Endothelial cell of umbilical vein (primary cell): Measurements from ENCODE around the gene CEP350. TPM values are rescaled to one million over a fixed set of nuclear protein-coding genes. Genes with fewer than 3 reads are reported as not detected.

Experiments used
- BruUV-seq: library from RNA; stranded (reverse); fragments of 400-500 nt; replicated peaks from 2 replicates; lab custom pipeline; 2021; lab: Mats Ljungman, UMichigan
- CTCF ChIA-PET: fragments of 300-600, 350-600 bp; sonication (Branson Sonifier 250); formaldehyde crosslinking; loops from one replicate; lab custom pipeline; 2021; ENCODE audit warnings: antibody characterized with exemption, inconsistent platforms; lab: Charles Lee
- POLR2A ChIA-PET: fragments of 300-600, 350-600 bp; sonication (Branson Sonifier 250); formaldehyde crosslinking; loops from one replicate; lab custom pipeline; 2021; ENCODE audit warnings: antibody characterized with exemption, inconsistent platforms; lab: Charles Lee
- DNase-seq: peaks from one replicate; pipeline ENCODE4 v3.0.0-alpha.2; 2011; ENCODE audit warnings: low read depth, low spot score
- FAIRE-seq: peaks from 2 replicates; lab custom pipeline; 2011; peaks lifted over from hg19 to GRCh38; lab: Jason Lieb, UNC
- H2AFZ ChIP-seq: 2 replicates; pipeline ENCODE4 v1.6.0; 2012; ENCODE audit warnings: low read depth, low read length, control low read depth, inconsistent platforms
- H3K27ac ChIP-seq: 2 replicates; pipeline ENCODE4 v1.5.1; 2011; ENCODE audit warnings: low read depth, mild to moderate bottlenecking, control low read depth, low read length, moderate library complexity; ENCODE audit not compliant: insufficient read depth
- H3K27me3 ChIP-seq, 2 experiments: 2 replicates each; pipeline versions ENCODE4 v1.6.0 to v1.6.1; 2011; ENCODE audit warnings: low read length in 2 of 2, mixed read lengths in 1 of 2; ENCODE audit not compliant: control insufficient read depth in 2 of 2, insufficient read depth in 2 of 2
- H3K36me3 ChIP-seq, 2 experiments: 2 replicates in 1 of 2; 3 replicates in 1 of 2; pipeline ENCODE4 v1.5.1; 2011; ENCODE audit warnings: low read length in 2 of 2, mild to moderate bottlenecking in 1 of 2, moderate library complexity in 1 of 2; ENCODE audit not compliant: control insufficient read depth in 2 of 2, insufficient read depth in 2 of 2; ENCODE audit errors: extremely low read depth in 1 of 2
- H3K4me1 ChIP-seq: 3 replicates; pipeline ENCODE4 v1.5.1; 2011; ENCODE audit warnings: mild to moderate bottlenecking, low read length; ENCODE audit not compliant: control insufficient read depth, insufficient read depth; ENCODE audit errors: extremely low read depth
- H3K4me2 ChIP-seq: 2 replicates; pipeline ENCODE4 v1.6.1; 2011; ENCODE audit warnings: low read length, control low read depth, mixed read lengths; ENCODE audit not compliant: insufficient read depth
- H3K4me3 ChIP-seq, 3 experiments: fragments of 200-600 bp in 1 of 3; sonication (generic), shearing (Covaris generic) in 1 of 3; replicated peaks in 1 of 3; 2 replicates each; pipeline ENCODE4 v1.5.1; 2011 to 2016; ENCODE audit warnings: control low read depth in 3 of 3, low read length in 3 of 3, mild to moderate bottlenecking in 2 of 3, inconsistent platforms in 1 of 3, low read depth in 1 of 3, moderate library complexity in 1 of 3; ENCODE audit not compliant: insufficient read depth in 1 of 3
- H3K79me2 ChIP-seq: 2 replicates; pipeline ENCODE4 v1.6.0; 2012; ENCODE audit warnings: low read length, inconsistent platforms; ENCODE audit not compliant: control insufficient read depth, insufficient read depth
- H3K9ac ChIP-seq: replicated peaks from 2 replicates; pipeline ENCODE3; 2011; ENCODE audit warnings: low read length, control low read depth; ENCODE audit not compliant: insufficient read depth; ENCODE audit errors: extremely low read depth
- H3K9me1 ChIP-seq: replicated peaks from 3 replicates; pipeline ENCODE4 v1.6.0; 2011; ENCODE audit warnings: mild to moderate bottlenecking, low read length; ENCODE audit not compliant: control insufficient read depth, insufficient read depth; ENCODE audit errors: extremely low read depth
- H3K9me3 ChIP-seq: replicated peaks from 2 replicates; pipeline ENCODE4 v1.5.1; 2012; ENCODE audit warnings: low read length, inconsistent platforms; ENCODE audit not compliant: control insufficient read depth, insufficient read depth
- H4K20me1 ChIP-seq: replicated peaks from 2 replicates; pipeline ENCODE3; 2011; ENCODE audit warnings: mild to moderate bottlenecking, low read length; ENCODE audit not compliant: control insufficient read depth, insufficient read depth; ENCODE audit errors: extremely low read depth
- CTCF ChIP-seq, 2 donors: IDR thresholded peaks; 1 replicate in 1 of 2; 2 replicates in 1 of 2; pipeline ENCODE4 v1.5.1; 2011; ENCODE audit warnings: low read length in 2 of 2, mild to moderate bottlenecking in 2 of 2, moderate library complexity in 2 of 2, control low read depth in 1 of 2, inconsistent platforms in 1 of 2, low read depth in 1 of 2; ENCODE audit not compliant: insufficient read depth in 1 of 2; ENCODE audit errors: extremely low read depth in 1 of 2
- EZH2 ChIP-seq: IDR thresholded peaks from 2 replicates; pipeline ENCODE4 v1.6.1; 2012; ENCODE audit warnings: borderline replicate concordance, low read depth, mild to moderate bottlenecking, moderate library complexity, low read length, inconsistent platforms; ENCODE audit not compliant: severe bottlenecking
- FOS ChIP-seq: IDR thresholded peaks from 2 replicates; pipeline ENCODE4 v1.6.1; 2011; ENCODE audit warnings: mild to moderate bottlenecking, low read length, moderate library complexity, borderline replicate concordance; ENCODE audit not compliant: insufficient read depth
- GATA2 ChIP-seq: IDR thresholded peaks from 2 replicates; pipeline ENCODE4 v1.7.0; 2011; ENCODE audit warnings: low read depth, mild to moderate bottlenecking, moderate library complexity, mixed read lengths, low read length; ENCODE audit not compliant: insufficient read length, insufficient read depth
- JUN ChIP-seq: IDR thresholded peaks from 2 replicates; pipeline ENCODE4 v1.6.1; 2011; ENCODE audit warnings: borderline replicate concordance, low read depth; ENCODE audit not compliant: insufficient read length, insufficient read depth
- MAX ChIP-seq: IDR thresholded peaks from 2 replicates; pipeline ENCODE4 v1.6.1; 2011; ENCODE audit not compliant: insufficient read depth, insufficient read length
- MYC ChIP-seq: IDR thresholded peaks from one replicate; pipeline ENCODE4 v1.6.1; 2011; ENCODE audit warnings: mild to moderate bottlenecking, low read depth, low read length
- POLR2A ChIP-seq: IDR thresholded peaks from 2 replicates; pipeline ENCODE4 v1.6.1; 2012; ENCODE audit warnings: low read depth, mild to moderate bottlenecking, control low read depth, low read length
- POLR2AphosphoS5 ChIP-seq: IDR thresholded peaks from 2 replicates; pipeline ENCODE4 v1.6.1; 2012; ENCODE audit warnings: low read depth, mild to moderate bottlenecking, control low read depth, low read length, moderate library complexity; ENCODE audit not compliant: insufficient read depth
- dilution Hi-C: fragments of 300-500 bp; cut with MboI; formaldehyde crosslinking; loops from one replicate; pipeline ENCODE4 v1.15.0; 2019; ENCODE audit warnings: low sequenced_read_pairs; ENCODE audit not compliant: extremely low pct_ligation_motif_present
- intact Hi-C: fragments of 100-400 bp; cut with micrococcal nuclease; formaldehyde crosslinking; loops from one replicate; pipeline ENCODE4 v1.10.0; 2022
- polyA plus RNA-seq, 4 experiments: library from polyadenylated mRNA; depleted of rRNA in 3 of 4; stranded (reverse) in 3 of 4; unstranded in 1 of 4; fragments of >200 nt; gene quantifications; 2 replicates each; pipeline versions ENCODE4 v1.2.1 to v1.2.3, GENCODE V29; 2011 to 2012; ENCODE audit warnings: missing spikeins in 1 of 4
- total RNA-seq: library from RNA; stranded (reverse); gene quantifications from 2 replicates; pipeline ENCODE4 v1.2.3, GENCODE V29; 2021

The CEP350 gene
- total and polyA plus RNA-seq, 2 donors (not counting 3 experiments of a cell fraction or from before 2014, with no cell fraction given), result 4.8 to 30.1 TPM

GRCh38 chr1:179933219-179933618 lies 21.4 kb upstream of the CEP350 start:
- DNase-seq (no peak), FAIRE-seq (no peak)
- Histone ChIP-seq H4K20me1 (no peaks in the 10 kb centered on the region), H3K9ac (no peak overlapping the region), H3K36me3 (no peaks in the 10 kb centered on the region), H3K4me3 (no peak overlapping the region), H3K4me1 (no peaks in the 10 kb centered on the region), H2AFZ (no peak overlapping the region), H3K9me1 (no peaks in the 10 kb centered on the region), H3K27me3 (no peaks in the 10 kb centered on the region), H3K27ac (no peak overlapping the region), H3K79me2 (no peaks in the 10 kb centered on the region), H3K9me3 (no peaks in the 10 kb centered on the region), H3K4me2 (no peak overlapping the region)
- TF ChIP-seq POLR2AphosphoS5 (no peak), MAX (no peak), CTCF (IDR thresholded peaks at IDR 0.05; ENCODE audit: extremely low read depth in 1 of 2, insufficient read depth in 1 of 2, low read depth in 1 of 2, low read length in 2 of 2) (no peak), FOS (no peak), POLR2A (no peak), MYC (no peak), GATA2 (no peak), EZH2 (no peak), JUN (no peak)
- ChIA-PET POLR2A (interaction anchor here (1.2 kb wide), 1 partner anchor 307 kb away, joined by 3 read pairs; no protein-coding TSS in a partner anchor), CTCF (interaction anchor here (1.0 to 1.5 kb wide), 3 partner anchors 11 to 22 kb away, joined by 3 to 5 read pairs (median 4); no protein-coding TSS in a partner anchor)
- dilution Hi-C loops, result no loop called here
- intact Hi-C loops, result no loop called here
- no TSS peak for BruUV-seq
